HG03378 (cell line): ENCODE results near the gene EGFL7.
A peak's percentile ranks its signal among the peaks of the same experiment; 100 is the strongest.
"Not testable (repeated sequence)": the region's sequence is repeated elsewhere in the genome, so short reads cannot be mapped to it uniquely, and the experiment has no call there.

ENCODE experiments used
- ATAC-seq: cut with Tn5 transposase; IDR thresholded peaks from one replicate; pipeline ENCODE4 v1.9.1; 2021; ENCODE audit warnings: mild to moderate bottlenecking, moderate library complexity; ENCODE audit not compliant: unreplicated experiment

The EGFL7 gene

DNA sequence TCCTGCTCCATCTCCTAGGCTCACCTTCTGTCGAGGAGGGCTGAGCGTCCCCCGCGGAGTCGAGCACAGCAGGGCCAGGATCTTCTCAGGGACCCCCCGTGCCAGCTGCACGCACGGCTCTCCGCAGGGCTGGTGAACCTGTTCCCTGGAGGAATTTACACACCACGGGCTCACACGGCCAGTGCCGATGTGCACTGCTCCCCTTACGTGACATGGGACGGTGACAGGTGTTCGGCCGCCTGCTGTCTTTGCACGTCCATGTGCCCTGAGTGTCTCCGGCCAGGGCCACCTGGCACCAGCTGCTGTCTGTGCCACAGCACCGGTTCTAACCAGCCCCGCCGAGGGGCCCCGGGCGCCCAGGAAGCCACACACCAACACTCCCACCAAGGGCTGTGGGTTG is 33.2 kb downstream of the EGFL7 start:
- ATAC-seq, result no peak

DNA sequence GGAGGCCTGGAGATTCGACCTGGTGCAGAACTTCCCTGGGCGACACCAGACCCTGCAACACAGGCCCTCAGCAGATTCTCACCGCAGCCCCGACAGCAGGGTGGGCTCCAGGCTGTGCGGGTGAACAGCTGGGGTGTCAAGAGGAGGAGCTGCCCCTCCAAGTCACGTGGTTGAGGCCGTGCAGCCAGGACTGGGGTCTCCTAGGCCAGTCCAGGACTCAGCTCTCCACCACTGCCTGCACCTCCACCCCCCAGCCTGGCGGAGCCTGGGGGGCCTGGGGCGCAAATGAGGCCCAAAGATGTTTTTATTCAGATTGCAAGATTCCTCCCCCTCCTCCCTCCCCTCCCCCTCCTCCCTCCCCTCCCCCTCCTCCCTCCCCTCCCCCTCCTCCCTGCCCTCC is 33.8 kb downstream of the EGFL7 start:
- no peak for ATAC-seq

DNA sequence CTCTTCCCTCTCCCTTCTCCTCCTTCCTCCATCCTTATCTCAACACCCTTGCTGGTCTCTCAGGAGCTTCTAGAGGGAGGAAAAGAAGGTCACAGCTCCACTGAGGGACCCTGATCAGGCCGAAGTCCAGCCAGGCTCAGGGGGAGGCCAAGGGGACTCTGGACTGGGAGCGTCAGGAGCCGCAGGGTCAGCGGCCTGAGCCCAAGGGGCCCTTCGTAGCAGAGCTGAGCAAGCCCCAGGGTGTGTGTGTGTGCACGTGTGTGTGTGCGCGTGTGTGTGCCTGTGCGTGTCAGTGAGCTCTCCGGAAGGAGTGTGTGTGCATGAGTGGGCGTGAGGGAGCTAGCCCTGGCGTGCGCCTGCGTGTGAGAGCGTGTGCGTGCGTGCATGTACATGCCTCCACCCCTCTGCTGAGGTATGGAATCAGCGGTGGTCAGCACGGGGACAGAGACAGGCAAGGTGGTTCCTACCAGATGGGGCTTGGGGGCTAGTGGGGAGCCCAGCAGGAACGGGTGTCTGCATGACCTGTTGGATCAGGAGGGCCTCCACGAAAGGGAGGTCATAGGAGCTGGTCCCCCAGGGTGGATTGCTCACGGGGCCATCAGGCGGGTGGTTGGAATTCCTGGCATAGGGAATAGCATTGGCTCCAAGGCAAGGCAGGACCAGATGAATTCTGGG is 34.6 kb downstream of the EGFL7 start:
- no peak for ATAC-seq

DNA sequence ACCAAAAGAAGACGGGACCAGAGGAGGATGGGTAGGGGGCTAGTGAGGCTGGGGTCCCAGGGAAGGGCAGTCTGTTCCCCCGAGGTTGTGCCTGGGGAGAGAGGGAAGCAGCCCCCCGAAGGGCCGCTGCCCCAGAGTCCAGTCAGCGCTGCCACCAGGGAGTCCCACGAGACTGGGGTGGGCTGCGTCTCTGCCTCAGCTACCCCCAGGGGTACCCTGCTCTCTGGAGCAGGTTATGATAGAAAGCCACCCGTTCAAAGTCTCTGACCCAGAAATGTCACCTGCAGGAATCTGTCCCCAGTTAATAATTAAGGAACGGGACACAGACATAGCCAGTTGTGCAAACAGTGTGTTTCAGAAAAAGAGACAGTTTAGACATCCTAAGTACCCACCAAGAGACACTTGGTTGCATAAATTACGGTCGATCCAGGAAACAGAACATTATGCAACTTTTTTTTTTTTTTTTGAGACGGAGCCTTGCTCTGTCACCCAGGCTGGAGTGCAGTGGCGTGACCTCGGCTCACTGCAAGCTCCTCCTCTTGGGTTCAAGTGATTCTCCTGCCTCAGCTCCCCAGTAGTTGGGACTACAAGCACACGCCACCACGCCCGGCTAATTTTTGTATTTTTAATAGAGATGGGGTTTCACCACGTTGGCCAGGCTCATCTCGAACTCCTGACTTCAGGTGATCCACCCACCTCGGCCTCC is 35.3 kb downstream of the EGFL7 start:
- ATAC-seq, result no peak

- no peak for ATAC-seq
These were observed 36.0 kb downstream of the EGFL7 start for GRCh38 chr9:136698635-136699246.

DNA sequence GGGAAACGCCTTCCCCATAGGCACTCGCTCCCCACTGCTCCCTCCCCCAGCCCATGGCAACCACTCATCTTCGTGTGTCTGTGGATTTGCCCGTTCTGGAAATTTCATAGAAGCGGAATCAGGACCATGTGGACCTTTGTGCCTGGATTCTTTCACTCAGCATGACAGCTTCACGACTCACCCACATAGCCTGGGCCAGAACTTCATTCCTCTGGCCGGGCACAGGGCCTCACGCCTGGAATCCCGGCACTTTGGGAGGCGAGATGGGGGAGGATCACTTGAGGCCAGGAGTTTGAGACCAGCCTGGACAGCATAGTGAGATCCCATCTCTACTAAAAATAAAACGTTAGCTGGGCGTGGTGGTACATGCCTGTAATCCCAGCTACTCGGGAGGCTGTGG is 37.6 kb downstream of the EGFL7 start:
- ATAC-seq, result no peak

GRCh38 chr9:136700959-136701667 is 38.4 kb downstream of the EGFL7 start:
- peak; percentile 49 for ATAC-seq

DNA sequence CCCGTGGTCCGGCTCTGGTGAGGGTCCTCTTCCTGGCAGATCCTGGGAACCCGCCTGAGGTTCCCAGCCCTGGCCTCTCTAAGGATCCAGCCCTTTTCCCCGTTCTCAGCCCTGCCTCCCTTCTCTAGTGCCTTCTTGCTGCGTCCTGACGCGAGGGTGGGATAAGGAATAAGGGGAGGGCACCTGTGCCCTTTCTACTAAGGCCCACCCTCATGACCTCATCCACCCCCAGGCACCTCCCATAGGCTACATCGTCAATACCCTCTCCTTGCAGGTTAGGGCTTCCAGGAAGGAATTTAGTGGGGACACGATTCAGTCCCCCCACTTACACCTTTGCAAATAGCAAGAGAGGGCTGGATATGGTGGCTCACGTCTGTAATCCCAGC is 38.9 kb downstream of the EGFL7 start:
- no peak for ATAC-seq

GRCh38 chr9:136703276-136703860 is 40.7 kb downstream of the EGFL7 start:
- ATAC-seq, result no peak

- ATAC-seq, result not testable (repeated sequence)
These were observed 42.0 kb downstream of the EGFL7 start for GRCh38 chr9:136704741-136705140.

DNA sequence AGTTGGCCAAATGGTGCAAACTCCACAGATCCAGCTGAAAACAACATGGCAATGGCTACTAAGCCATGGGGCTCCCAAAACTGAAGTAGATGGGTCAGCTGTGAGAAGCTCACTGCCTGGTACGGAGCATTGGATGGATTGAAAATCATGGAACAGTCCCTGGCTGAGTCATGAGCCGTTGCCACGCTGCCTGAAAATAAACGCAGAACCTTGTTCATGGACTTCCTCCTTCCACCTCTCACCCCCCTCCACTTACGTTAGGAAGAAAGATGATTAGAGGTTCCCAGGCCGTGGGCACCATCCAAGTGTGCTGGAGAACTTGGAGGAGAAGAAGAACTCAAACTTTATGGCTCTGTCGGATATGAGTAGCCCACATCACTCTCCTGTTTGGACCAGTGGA is 42.8 kb downstream of the EGFL7 start:
- no peak for ATAC-seq

GRCh38 chr9:136707011-136707410 is 44.3 kb downstream of the EGFL7 start:
- no peak for ATAC-seq

- ATAC-seq, result no peak
These were observed 45.3 kb downstream of the EGFL7 start for GRCh38 chr9:136707849-136708517.

- no peak for ATAC-seq
These were observed 46.9 kb downstream of the EGFL7 start for GRCh38 chr9:136709454-136710109.

GRCh38 chr9:136710543-136710942 is 47.8 kb downstream of the EGFL7 start:
- ATAC-seq, result no peak

DNA sequence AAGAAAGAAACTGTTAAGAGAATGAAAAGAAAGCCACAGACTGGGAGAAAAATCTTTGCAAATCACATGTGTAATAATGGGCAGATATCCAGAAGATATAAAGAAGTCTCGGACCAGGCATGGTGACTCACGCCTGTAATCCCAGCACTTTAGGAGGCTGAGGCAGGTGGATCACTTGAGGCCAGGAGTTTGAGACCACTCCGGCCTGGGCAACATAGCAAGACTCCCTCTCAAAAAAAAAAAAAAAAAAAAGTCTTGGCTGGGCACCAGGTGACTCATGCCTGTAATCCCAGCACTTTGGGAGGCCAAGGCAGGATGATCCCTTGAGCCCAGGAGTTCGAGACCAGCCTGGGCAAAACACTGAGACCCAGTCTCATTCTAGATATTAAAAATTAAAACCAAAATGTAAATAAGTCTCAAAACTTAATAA is 48.5 kb downstream of the EGFL7 start:
- not testable (repeated sequence) for ATAC-seq

DNA sequence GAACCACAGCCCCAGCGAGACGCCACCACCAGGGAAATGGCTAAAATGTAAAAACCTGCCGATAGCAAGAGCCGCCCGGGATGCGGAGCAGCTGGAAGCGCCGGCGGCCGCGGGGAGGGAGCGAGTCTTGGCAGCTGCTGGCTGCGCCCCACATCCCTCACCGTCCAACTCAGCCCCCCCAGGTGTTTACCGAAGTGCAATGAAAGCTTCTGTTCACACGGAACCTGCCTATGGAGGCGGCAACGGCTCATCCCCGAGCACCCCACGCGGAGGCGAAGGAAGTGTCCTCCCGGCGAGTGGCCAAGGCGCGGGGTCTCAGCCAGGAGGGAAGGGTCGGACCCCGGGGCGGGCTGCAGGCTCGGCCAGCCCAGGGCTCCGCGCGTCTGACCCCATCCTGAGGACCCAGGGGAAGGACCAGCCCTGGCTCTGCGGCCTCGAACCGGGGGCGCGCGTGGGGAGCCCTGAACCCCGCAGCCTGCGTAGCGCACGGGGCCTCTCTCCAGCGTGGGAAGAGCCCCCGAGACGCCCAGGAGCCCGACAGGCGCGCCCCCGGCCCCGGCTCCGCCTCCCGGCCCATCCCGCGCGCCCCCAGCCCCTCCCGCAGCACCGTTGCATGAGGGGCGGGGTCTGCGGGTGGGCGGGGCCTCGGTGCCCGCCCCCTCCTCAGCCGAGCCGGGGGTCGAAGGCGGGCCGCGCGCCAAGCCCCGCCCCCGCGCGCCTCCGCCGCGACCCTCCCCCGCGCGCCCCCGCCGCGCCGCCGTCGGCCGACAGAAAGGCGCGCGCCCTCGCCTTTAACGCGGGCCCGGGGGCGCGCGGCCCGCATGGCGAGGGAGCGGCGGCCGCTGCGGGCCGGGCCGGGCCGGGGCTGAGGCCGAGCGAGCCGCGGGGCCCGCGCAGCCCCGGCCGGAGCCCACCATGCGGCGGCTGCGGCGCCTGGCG is 49.3 kb downstream of the EGFL7 start, which contains the start of gene DIPK1B:
Gene DIPK1B (plus strand): TSS at position 822 of the 939 bp plus-strand sequence. CDS start 94 bp downstream, at position 916.
- ATAC-seq, result no peak

DNA sequence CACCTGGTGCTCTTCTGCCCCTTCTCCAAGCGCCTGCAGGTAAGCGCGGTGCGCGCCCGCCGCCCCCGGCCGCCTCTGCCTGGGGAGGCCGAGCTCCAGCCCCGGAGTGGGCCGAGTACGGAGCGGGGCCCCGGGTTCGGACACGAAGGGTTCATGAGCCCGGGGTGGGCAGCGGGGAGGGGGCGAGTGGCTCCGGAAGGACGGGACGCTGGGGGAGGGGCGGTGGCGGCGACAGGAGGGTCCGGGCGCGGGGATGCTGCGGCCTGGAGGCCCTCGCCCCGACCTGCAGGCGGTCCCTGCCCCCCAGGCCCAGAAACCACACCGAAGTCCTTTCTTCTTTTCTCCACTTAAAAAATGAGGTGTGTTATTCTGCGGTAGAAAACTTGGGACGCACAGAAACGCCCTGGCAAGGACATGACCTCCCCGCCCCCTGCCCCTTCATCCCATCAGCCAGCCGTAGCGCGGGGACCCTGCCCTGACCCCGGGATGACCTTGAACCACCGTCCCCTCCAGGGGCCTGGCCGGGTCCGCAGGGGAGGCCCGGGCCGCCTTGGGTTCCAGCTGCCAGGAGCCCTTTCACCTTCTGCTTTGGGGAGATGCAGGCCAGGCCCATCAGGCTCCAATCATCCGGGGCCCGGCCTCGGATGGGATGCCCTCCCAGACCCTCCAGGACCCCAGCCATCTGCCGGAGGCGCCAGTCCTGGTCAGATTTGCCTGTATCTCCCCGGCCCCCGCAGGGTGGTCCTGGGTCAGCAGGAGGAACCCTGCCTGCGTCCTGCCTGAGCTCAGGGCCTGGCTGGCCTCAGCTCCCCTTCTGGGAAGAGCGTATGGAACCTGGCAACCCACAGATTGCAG is 50.2 kb downstream of the EGFL7 start:
- ATAC-seq, result no peak
